ENCODE measurements around the gene CRLF1.

DNA sequence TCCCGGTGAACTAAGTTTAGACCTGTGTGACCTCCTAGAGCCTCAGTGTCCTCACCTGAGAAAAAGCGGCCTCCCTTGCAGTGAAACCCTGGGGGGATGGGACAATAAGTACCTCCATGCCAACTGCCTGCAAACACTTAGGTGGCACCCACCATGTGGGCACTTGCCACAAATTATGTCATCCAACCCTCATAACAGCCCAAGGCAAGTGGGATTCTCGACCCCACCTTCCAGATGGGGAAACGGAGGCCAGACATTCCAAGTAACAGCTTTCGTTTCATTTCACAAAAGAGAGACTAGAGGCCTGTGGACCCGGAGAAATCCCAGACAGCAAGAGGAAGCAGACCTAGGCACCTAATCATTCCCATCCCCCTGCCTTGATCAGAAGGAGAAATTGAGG, 11.1 kb downstream of the CRLF1 start:
- TF ChIP-seq, protein P1, sequence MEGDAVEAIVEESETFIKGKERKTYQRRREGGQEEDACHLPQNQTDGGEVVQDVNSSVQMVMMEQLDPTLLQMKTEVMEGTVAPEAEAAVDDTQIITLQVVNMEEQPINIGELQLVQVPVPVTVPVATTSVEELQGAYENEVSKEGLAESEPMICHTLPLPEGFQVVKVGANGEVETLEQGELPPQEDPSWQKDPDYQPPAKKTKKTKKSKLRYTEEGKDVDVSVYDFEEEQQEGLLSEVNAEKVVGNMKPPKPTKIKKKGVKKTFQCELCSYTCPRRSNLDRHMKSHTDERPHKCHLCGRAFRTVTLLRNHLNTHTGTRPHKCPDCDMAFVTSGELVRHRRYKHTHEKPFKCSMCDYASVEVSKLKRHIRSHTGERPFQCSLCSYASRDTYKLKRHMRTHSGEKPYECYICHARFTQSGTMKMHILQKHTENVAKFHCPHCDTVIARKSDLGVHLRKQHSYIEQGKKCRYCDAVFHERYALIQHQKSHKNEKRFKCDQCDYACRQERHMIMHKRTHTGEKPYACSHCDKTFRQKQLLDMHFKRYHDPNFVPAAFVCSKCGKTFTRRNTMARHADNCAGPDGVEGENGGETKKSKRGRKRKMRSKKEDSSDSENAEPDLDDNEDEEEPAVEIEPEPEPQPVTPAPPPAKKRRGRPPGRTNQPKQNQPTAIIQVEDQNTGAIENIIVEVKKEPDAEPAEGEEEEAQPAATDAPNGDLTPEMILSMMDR (IDR thresholded peaks at IDR 0.05): no peak
- TF ChIP-seq EZH2 (IDR thresholded peaks at IDR 0.05; ENCODE audit: borderline replicate concordance, insufficient read depth, low read depth, low read length, poor library complexity, severe bottlenecking): no peak

Measured in B cell (primary cell).